Activated CD4-positive, alpha-beta T cell treated with anti-CD3 and anti-CD28 coated beads, Interleukin-2, amount 10 ng/mL, durations not matched to agents 24 days and 14 days (primary cell): ENCODE data around the gene ZNF41. TPM values are rescaled to one million over a fixed set of nuclear protein-coding genes. Genes with fewer than 3 reads are reported as not detected.

Experiments used
- DNase-seq: peaks from one replicate; pipeline ENCODE4 v3.0.0; 2022
- H3K27ac Mint-ChIP-seq: one replicate; pipeline ENCODE4 v1.8.0; 2022; ENCODE audit warnings: mild to moderate bottlenecking, mixed read lengths
- H3K27me3 Mint-ChIP-seq: one replicate; pipeline ENCODE4 v1.8.0; 2022; ENCODE audit warnings: mixed read lengths
- H3K36me3 Mint-ChIP-seq: one replicate; pipeline ENCODE4 v1.8.0; 2022; ENCODE audit warnings: low read depth, mild to moderate bottlenecking, mixed read lengths
- H3K4me1 Mint-ChIP-seq: one replicate; pipeline ENCODE4 v1.8.0; 2021; ENCODE audit warnings: mixed read lengths
- H3K4me3 Mint-ChIP-seq: one replicate; pipeline ENCODE4 v1.8.0; 2022; ENCODE audit warnings: mild to moderate bottlenecking, moderate library complexity, mixed read lengths
- H3K9me3 Mint-ChIP-seq: one replicate; pipeline ENCODE4 v1.8.0; 2021; ENCODE audit warnings: mixed read lengths
- intact Hi-C: fragments of 100-400 bp; cut with micrococcal nuclease; formaldehyde crosslinking; loops from one replicate; pipeline ENCODE4 v1.15.1; 2023
- total RNA-seq: library from RNA; stranded (reverse); gene quantifications from 2 replicates; pipeline ENCODE4 v1.2.3, GENCODE V29; 2022

ZNF41 gene
- total RNA-seq, 1 donor from 2014 or later: 10.0 TPM

DNA sequence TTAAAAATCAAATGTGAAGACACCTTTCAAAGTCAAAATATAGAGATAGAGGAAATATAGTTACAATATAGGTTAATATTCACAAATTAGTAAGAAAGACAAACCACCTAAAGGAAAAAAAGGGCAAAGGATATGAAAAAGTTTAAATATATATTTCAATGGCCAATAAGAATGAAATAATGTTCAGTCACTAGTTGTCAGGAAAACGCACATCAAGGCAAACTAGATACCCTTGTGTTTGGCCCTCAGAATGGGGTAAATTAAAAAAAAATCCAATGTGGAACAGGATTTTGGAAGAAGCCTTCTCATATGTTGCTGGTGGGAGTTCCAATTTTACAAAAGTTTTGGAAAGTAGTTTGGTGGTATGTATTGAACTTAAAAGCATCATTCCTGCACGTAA lies 2.4 kb downstream of the ZNF41 start:
- peak overlapping the region; percentile 97 for H3K4me3 Mint-ChIP-seq
- H3K27ac Mint-ChIP-seq: no peak overlapping the region
- no peak for DNase-seq
- no peaks in the 10 kb centered on the region for H3K27me3 Mint-ChIP-seq
- intact Hi-C loops: loop anchor here (5.0 kb wide), 2 partner anchors 42 to 172 kb away; partner anchors contain the start of gene ELK1
- H3K36me3 Mint-ChIP-seq: peaks cover 17% of the 10 kb centered on the region
- peaks cover 19% of the 10 kb centered on the region for H3K4me1 Mint-ChIP-seq
- H3K9me3 Mint-ChIP-seq: no peaks in the 10 kb centered on the region

DNA sequence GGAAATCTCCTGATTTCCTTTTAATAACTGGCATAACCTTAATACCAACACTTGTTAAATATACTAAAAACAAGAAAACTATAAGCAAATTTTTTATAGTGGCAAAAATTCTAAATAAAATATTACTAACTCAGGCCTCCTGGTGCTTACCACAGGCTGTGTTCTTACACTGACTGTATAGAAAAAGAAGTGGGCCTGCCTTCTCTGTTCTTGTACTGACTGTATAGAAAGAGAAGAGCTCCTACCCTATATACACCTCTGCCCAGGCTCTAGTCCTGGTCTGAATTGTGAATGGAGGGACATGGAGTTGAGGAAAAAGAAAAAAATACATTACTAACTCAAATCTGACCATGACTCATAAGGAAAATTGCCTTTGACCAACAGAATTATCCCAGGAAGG lies 7.5 kb downstream of the ZNF41 start:
- DNase-seq: no peak
- Mint-ChIP-seq H3K9me3 (no peaks in the 10 kb centered on the region), H3K4me3 (no peak overlapping the region), H3K27ac (no peak overlapping the region), H3K36me3 (peaks cover 13% of the 10 kb centered on the region), H3K4me1 (peaks cover 2% of the 10 kb centered on the region), H3K27me3 (no peaks in the 10 kb centered on the region)
- intact Hi-C loops: no loop called here

DNA sequence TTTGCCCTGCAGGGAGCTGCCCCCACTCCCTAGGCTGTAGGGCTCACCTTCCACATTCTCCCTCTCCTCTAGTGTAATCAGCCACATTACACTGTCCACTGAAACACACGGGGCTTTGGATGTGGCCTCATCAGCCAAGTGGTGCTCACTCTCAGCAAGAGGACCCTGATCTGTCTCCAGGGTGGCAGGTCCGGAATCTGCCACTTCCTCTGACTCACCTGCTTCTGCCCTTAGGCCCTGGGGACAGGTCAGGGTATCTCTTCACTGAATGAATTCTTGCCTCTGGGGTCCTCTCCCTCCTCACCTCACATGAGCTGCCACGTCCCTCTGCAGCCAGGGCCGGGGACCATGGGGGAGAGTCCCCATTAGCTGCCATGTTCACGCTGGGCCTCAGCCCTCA lies 15.9 kb downstream of the ZNF41 start:
- DNase-seq: no peak
- Mint-ChIP-seq H3K4me3 (no peak overlapping the region), H3K9me3 (peaks cover 10% of the 10 kb centered on the region), H3K27me3 (no peaks in the 10 kb centered on the region), H3K36me3 (peaks cover 56% of the 10 kb centered on the region), H3K4me1 (peaks cover 1% of the 10 kb centered on the region), H3K27ac (no peak overlapping the region)
- intact Hi-C loops: no loop called here

DNA sequence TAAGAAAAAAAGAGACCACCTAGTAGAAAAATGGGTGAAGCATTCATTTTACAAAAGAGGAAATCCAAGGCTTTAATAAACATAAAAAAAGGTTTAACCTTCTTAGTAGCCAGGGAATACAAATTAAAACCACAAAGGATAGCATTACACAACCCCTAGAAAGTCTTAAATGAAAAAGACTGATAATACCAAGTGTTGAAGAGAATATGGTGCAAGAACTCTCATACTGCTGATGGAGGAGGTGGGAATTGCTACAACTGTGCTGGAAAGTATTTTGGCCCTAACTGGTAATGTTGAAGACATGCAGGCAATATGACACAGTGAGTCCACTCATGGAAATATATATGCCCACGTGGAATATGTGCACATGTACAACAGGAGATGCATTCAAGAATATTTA lies 22.5 kb downstream of the ZNF41 start:
- Mint-ChIP-seq H3K9me3 (peaks cover 11% of the 10 kb centered on the region), H3K27ac (no peak overlapping the region), H3K4me3 (no peak overlapping the region), H3K4me1 (no peaks in the 10 kb centered on the region), H3K27me3 (no peaks in the 10 kb centered on the region), H3K36me3 (peaks cover 64% of the 10 kb centered on the region)
- intact Hi-C loops: no loop called here
- no peak for DNase-seq

DNA sequence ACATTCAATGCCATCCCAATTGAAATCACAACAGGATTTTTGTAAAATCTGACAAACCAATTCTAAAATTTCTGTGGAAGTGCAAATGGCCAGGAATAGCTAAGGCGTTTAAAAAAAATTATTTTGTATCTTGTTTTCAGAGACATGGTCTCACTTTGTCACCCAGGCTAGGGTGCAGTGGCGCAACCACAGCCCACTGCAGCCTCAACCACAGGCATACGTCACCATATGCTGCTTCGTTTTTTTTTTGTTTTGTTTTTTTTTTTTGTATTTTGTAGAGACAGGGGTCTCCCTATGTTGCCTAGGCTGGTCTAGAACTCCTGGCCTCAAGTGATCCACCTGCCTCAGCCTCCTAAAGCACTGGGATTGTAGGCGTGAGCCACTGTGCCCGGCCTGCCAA lies 24.5 kb downstream of the ZNF41 start:
- Mint-ChIP-seq H3K9me3 (peaks cover 14% of the 10 kb centered on the region), H3K27ac (no peak overlapping the region), H3K36me3 (peaks cover 67% of the 10 kb centered on the region), H3K27me3 (no peaks in the 10 kb centered on the region), H3K4me3 (no peak overlapping the region), H3K4me1 (no peaks in the 10 kb centered on the region)
- no peak for DNase-seq
- intact Hi-C loops: no loop called here

DNA sequence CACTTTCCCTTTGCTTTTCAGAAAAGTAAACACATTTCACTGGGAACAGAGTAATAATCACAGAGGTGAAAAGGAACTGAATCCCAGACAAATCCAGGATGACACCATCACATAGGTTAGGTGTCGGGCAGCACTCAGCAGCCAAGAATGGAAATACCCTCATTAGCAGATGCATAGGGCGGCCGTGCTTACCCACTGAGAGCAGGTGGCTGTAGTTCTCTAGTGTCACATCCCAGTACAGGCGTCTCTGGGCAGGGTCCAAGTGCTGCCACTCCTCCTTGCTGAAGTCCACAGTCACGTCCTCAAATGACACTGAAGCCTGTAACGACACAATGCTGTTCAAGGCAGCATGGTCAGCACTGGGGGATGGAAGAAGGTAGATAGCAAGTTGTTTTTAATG lies 26.9 kb downstream of the ZNF41 start:
- DNase-seq: no peak
- H3K27me3 Mint-ChIP-seq: no peaks in the 10 kb centered on the region
- no peak overlapping the region for H3K4me3 Mint-ChIP-seq
- peaks cover 10% of the 10 kb centered on the region for H3K9me3 Mint-ChIP-seq
- no peak overlapping the region for H3K27ac Mint-ChIP-seq
- H3K36me3 Mint-ChIP-seq: peaks cover 76% of the 10 kb centered on the region
- intact Hi-C loops: no loop called here
- no peaks in the 10 kb centered on the region for H3K4me1 Mint-ChIP-seq

DNA sequence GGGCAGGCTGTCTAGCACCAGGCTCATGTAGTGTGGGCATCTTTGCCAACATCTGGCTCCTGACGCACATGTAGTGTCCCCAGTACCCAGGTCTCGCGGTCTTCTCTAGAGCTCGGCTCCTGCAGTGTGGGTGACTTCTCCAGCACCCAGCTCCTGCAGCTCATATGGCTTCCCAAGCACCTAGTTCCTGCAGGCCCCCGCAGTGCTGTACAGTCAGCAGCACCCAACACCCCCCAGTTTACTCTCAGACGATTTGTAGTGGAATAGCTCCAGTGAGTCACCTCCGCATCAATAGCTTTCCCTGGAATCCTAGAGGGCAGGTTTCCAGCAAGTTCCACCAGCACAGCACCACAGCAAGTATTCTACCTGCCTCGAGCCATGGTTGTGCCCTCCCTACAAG lies 30.9 kb downstream of the ZNF41 start:
- Mint-ChIP-seq H3K27ac (no peak overlapping the region), H3K36me3 (peaks cover 90% of the 10 kb centered on the region)
- intact Hi-C loops: no loop called here

DNA sequence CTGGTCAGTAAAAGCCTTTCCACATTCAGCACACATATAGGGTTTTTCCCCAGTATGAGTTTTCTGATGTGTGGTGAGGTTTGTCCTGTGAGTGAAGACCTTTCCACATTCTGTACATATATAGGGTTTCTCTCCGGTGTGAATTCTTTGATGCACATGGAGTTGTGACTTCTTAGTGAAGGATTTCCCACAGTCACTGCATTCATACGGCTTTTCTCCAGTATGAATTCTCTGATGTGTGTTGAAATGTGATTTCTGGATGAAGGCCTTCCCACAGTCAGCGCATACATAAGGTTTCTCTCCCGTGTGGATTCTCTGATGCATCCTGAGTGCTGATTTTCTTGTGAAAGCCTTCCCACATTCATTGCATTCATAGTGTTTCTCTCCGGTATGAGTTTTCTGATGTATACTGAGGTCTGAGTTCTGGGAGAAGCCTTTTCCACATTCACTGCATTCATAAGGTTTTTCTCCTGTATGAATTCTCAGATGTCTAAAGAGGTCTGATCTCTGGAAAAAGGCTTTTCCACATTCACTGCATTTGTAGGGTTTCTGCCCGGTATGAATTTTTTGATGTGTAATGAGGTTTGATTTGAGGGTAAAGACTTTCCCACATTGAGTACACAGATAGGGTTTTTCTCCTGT lies 34.7 kb downstream of the ZNF41 start:
- DNase-seq: no peak
- H3K4me3 Mint-ChIP-seq: no peak overlapping the region
- peaks cover 70% of the 10 kb centered on the region for H3K36me3 Mint-ChIP-seq
- no peaks in the 10 kb centered on the region for H3K27me3 Mint-ChIP-seq
- peaks cover 5% of the 10 kb centered on the region for H3K9me3 Mint-ChIP-seq
- H3K4me1 Mint-ChIP-seq: no peaks in the 10 kb centered on the region
- intact Hi-C loops: no loop called here
- no peak overlapping the region for H3K27ac Mint-ChIP-seq

More for the DNA sequence above, 30.9 kb downstream of the ZNF41 start:
- Mint-ChIP-seq H3K9me3 (peaks cover 12% of the 10 kb centered on the region), H3K4me3 (no peak overlapping the region), H3K4me1 (no peaks in the 10 kb centered on the region), H3K27me3 (no peaks in the 10 kb centered on the region)
- no peak for DNase-seq

DNA sequence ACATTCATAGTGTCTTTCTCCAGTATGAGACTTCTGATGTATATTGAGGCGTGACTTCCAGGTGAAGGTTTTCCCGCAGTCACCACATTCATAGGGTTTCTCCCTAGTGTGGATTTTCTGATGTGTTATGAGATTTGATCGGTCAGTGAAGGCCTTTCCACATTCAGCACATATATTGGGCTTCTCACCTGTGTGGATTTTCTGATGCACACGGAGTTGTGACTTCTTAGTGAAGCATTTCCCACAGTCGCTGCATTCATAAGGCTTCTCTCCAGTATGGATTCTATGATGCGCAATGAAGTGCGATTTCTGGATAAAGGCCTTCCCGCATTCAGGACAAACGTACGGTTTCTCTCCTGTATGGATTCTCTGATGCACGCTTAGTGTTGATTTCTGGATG lies 35.4 kb downstream of the ZNF41 start:
- Mint-ChIP-seq H3K4me3 (no peak overlapping the region), H3K27me3 (no peaks in the 10 kb centered on the region), H3K36me3 (peaks cover 64% of the 10 kb centered on the region), H3K9me3 (peaks cover 5% of the 10 kb centered on the region), H3K27ac (no peak overlapping the region), H3K4me1 (no peaks in the 10 kb centered on the region)
- intact Hi-C loops: no loop called here
- DNase-seq: no peak

DNA sequence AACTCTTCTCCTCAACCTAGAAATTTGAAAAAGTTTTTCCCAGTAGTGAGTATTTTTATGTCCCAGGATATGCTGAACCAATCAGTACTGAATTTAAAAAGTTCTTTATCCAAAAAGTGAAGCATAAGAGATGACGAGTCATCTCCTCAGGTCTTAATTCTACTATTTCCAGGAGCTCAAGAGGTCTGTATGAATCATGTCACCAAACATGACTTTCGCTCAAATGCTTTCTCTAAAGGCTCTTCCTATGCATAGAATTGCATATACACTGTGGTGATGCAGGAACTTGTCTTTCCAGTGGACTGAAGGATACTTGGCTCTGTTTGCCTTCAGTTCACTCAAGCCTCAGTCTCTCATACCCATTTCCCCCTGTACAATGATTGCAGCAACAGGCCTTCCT lies 36.1 kb downstream of the ZNF41 start:
- no peak overlapping the region for H3K4me3 Mint-ChIP-seq
- H3K9me3 Mint-ChIP-seq: peaks cover 5% of the 10 kb centered on the region
- no peak overlapping the region for H3K27ac Mint-ChIP-seq
- no peaks in the 10 kb centered on the region for H3K4me1 Mint-ChIP-seq
- intact Hi-C loops: no loop called here
- H3K36me3 Mint-ChIP-seq: peaks cover 57% of the 10 kb centered on the region
- H3K27me3 Mint-ChIP-seq: no peaks in the 10 kb centered on the region
- DNase-seq: no peak

DNA sequence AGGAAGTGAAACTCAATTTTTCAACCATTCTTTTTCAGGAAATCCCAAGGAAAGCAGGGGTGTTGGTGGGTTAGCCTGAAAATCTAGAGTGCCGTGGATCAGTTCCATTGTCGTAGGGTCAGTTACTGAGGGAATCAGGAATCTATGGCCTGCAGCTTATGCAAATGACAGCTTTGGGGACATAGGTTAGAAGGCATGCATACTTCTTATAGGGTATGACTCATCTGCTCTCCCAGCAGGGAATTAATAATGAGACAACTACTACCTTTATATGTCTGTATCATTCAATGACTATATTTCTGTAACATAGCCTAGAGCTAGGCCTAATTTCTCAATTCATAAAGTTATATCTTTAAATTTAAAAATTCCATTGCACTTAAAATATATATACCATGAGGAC lies 36.6 kb downstream of the ZNF41 start:
- Mint-ChIP-seq H3K27me3 (no peaks in the 10 kb centered on the region), H3K4me3 (no peak overlapping the region), H3K36me3 (peaks cover 53% of the 10 kb centered on the region), H3K27ac (no peak overlapping the region), H3K9me3 (peaks cover 5% of the 10 kb centered on the region), H3K4me1 (no peaks in the 10 kb centered on the region)
- intact Hi-C loops: no loop called here
- DNase-seq: no peak

DNA sequence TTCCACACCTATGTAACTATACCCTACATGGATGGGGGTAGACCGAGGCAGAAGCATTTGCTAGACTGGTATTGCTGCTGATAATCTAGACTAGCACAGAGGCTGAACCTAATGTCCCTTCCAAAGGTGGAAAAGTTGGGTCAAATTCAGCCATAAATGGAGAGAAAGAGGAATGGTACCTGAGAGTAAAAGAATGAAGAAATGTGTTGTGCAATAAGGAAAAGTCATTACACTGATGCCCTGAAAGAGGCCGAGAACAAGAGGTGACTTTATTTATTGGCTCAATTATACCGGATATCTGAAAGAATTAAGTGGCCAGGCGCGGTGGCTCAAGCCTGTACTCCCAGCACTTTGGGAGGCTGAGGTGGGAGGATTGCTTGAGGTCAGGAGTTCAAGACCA lies 52.1 kb downstream of the ZNF41 start:
- no peaks in the 10 kb centered on the region for H3K4me1 Mint-ChIP-seq
- H3K27ac Mint-ChIP-seq: no peak overlapping the region
- H3K27me3 Mint-ChIP-seq: no peaks in the 10 kb centered on the region
- no peak for DNase-seq
- H3K9me3 Mint-ChIP-seq: peaks cover 3% of the 10 kb centered on the region
- intact Hi-C loops: no loop called here
- H3K36me3 Mint-ChIP-seq: no peaks in the 10 kb centered on the region
- H3K4me3 Mint-ChIP-seq: no peak overlapping the region

DNA sequence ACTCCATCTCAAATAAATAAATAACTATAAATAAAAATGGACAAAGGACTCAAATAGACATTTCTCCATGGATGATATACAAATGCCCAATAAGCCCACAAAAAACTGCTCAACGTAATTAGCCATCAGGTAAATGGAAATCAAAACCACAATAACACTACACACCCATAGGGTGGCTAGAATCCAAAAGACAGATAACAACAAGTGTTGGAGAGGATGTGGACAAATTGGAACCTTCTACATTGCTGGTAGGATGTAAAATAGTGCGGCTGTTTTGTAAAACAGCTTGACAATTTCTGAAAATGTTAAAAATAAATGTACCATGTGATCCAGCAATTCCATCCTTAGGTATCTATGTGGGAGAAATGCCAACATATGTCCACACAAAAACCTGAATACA lies 60.6 kb downstream of the ZNF41 start:
- Mint-ChIP-seq H3K4me3 (no peak overlapping the region), H3K9me3 (peaks cover 14% of the 10 kb centered on the region), H3K36me3 (no peaks in the 10 kb centered on the region), H3K27me3 (no peaks in the 10 kb centered on the region), H3K4me1 (no peaks in the 10 kb centered on the region), H3K27ac (no peak overlapping the region)
- intact Hi-C loops: no loop called here
- DNase-seq: no peak

DNA sequence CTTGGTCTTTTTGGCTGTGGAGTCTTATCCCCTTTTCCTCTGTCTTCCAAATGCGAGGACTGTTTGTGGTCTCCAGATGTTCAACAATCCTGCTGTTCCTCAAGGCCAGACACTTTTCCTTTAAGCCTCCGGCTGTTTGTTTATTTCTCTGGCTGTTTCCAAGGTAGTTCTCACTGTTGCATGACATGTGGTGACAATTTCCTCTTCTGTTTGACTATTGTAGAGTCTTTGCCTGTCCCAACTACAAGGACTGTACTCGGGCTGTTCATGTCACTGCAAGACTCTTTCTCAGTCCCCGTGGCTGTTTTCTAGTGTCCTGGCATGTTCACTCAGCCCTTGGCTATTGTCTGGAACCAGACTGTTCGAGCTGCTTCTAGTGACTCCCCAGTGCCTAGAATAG lies 62.1 kb downstream of the ZNF41 start:
- Mint-ChIP-seq H3K4me3 (no peak overlapping the region), H3K36me3 (no peaks in the 10 kb centered on the region), H3K4me1 (no peaks in the 10 kb centered on the region), H3K9me3 (peaks cover 14% of the 10 kb centered on the region), H3K27ac (no peak overlapping the region), H3K27me3 (no peaks in the 10 kb centered on the region)
- no peak for DNase-seq
- intact Hi-C loops: no loop called here

DNA sequence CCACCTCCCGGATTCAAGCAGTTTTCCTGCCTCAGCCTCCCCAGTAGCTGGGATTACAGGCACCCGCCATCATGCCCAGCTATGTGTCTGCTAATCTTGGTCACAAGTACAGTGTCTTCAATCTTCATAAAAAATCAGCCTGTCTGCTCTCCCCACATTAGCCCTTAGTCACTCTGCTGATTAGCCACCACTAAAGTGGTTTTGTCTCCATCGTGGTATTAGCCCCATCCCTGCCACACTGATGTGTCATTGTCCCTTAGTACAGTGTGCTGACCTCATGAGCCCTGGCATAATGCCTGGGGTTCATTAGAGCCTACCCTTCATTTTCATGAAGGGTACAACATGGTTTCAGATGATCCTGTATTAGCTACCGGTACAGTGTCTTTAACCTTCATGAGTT lies 62.8 kb downstream of the ZNF41 start:
- intact Hi-C loops: no loop called here
- no peaks in the 10 kb centered on the region for H3K36me3 Mint-ChIP-seq
- no peak overlapping the region for H3K27ac Mint-ChIP-seq
- no peaks in the 10 kb centered on the region for H3K4me1 Mint-ChIP-seq
- H3K4me3 Mint-ChIP-seq: no peak overlapping the region
- DNase-seq: no peak
- peaks cover 14% of the 10 kb centered on the region for H3K9me3 Mint-ChIP-seq
- H3K27me3 Mint-ChIP-seq: no peaks in the 10 kb centered on the region
